DMS79 treated with DMSO at 0.1 percent for 48 hours (cell line): Measurements from ENCODE around the gene FOXP1.

ENCODE experiments used
- DNase-seq: peaks from one replicate; lab custom pipeline; 2025; lab: John Stamatoyannopoulos, UW

Gene FOXP1

GRCh38 chr3:71072287-71072686 lies 511.2 kb downstream of the FOXP1 start:
- no peak for DNase-seq

DNA sequence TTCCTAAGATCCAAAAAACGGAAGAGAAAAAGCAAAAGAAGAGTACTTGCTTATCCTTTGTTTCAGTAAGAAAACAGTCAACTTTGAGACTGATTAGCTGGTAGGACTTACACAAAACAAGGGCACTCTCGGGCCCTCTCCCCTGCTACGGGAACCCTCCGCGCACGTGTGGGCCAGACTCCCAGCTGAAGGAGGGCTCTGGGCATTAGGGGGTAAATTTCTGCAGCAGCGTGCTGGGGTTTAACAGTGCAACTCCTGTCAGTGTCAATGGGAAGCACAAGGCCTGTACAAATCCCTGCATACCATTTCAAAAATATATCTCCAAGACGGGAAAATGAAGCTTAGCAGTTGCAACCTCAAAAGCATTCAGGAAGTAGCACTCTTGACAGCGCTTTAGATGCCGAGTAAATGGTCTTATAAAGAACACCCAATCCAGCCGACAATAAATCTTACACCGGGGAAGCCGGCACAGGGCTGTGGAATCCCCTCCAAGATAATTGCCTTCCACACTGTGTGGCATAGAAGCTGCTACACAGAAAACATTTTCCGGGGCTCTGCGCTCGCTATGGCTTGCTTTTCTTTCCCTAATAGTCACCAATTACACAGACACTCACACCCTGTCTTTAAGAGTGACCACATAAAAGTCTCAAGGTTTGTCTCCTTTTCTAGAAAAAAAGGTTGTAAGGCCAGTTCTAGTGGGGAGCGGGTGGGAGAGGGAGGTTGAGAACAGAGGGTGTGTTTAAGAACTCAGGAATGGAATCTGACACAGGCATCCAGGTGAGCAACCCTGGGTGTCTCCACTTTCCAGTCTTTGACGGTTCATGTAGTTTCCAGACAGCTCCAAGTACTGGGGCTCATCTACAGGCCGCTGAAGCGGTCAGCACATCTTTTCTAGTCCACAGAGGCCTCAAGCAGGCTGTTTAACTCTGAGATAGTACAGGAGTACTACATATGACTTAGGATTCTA lies 512.7 kb downstream of the FOXP1 start:
- no peak for DNase-seq

GRCh38 chr3:71069797-71070196 lies 513.7 kb downstream of the FOXP1 start:
- no peak for DNase-seq

DNA sequence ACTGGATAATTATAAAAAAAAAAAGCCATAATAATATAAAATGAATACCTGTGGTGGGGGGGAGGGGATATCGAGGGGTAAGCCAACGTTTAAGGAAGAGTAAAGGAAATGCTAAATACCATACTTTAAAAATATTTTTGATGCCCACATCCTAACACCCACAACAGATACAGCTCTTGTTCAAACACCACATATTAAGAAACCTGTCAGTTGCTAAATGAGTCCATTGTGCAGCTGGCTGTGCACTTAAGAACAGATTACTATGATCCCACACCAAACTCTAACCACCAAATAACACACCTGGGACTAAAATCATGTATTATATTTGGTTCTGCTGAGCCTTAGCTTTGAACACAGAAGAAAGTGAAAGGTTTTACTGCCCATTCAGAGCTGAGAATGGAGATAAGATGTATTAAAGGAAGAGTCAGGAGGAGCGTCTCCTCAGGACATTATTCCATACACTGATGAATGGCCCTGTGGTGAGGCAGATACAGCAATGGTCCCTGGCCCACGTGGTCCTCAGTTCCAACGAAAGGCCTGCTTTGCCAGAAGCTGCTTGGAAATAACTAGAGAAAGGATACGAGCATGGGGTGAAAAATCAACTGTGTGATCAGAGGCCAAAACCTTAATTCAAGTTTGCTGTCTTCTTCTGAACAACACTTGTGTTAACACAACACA lies 515.4 kb downstream of the FOXP1 start:
- DNase-seq, result no peak

DNA sequence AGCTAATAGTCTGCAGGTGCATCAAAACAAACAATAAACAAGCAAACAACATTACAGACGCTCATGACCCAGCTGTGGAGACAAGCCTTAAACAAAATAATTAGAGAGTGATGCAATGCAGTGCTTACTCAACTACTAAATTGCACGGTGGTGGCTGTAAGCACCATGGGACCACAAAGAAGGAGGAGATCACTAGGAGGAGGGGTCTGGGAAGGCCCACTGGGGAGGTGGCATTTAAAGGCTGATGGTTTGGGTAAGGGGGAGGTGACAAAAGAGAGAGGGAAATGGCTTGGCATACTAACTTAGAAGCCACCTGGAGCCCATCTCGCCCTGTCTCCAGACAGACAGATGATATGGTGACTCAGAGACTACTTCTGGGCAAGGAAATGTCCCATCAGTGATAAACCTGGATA lies 516.7 kb downstream of the FOXP1 start:
- no peak for DNase-seq

GRCh38 chr3:71066356-71066755 lies 517.2 kb downstream of the FOXP1 start:
- DNase-seq, result no peak

GRCh38 chr3:71065764-71066013 lies 517.8 kb downstream of the FOXP1 start:
- DNase-seq, result no peak

DNA sequence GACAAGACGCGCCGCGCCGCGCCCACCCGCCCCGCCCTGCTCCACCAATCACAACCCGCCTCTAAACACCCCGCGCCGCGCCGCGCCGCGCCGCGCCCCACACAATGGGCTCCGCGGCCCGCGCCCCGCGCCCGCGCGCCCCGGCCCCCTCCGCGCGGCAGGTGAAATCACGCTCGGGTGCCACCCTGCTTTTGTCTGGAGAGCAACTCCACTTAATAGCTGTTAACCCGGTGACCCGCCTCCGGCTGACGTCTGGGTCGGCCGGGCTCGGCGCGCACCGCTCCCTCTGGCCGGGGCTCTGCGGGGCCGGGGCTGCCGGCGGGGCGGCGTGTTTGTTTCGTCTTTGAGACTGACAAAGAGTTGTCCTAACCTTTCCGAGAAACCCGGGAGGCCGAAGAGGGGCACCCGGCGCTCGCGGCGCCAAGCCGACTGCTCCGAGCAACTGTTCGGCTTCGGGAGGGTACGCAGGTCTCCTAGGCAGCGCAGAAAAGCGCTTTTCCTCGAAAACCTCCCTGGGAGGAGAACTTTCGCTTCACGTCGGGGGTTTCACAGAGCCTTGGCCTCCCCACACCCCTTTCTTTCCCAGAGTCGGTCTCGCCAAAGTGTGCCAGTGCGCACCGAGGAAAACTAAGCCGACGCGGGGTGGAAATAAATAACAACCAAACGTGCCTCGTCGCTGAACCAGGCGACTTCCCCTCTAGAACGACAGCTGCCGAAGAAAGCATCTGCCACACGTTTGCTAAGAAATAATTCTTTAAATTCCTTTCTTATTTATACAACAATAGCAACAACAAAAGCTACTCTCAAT lies 518.4 kb downstream of the FOXP1 start:
- peak; percentile 9 for DNase-seq

- peak; percentile 8 for DNase-seq
Observed at GRCh38 chr3:71064291-71064955, 519.1 kb downstream of the FOXP1 start.

DNA sequence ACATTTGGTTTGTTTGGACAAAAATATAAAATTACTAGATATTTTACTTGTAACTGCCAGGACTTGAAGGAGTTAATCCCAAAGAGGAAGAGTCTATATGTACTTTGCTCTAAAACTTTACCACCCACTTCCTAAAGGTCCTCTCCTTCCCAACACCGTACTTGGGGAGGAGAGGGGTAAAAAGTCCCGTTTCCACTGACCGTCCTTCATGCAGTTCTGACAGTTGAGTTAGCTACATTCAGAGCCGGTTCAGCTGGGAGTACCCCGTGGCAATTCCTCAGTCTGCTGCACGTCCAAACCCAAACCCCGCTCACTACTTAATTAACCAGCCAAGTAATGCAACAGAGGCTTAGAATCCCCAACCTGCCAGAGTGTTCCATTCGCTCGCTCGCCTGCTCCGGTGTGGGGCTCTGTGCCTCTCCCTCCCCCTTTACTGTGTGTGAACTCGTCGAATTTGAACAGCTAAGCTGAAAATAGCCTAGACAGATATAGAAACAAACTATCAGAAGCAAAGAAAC lies 519.7 kb downstream of the FOXP1 start:
- no peak for DNase-seq

- DNase-seq, result no peak
Observed at GRCh38 chr3:71062952-71063772, 520.4 kb downstream of the FOXP1 start.

DNA sequence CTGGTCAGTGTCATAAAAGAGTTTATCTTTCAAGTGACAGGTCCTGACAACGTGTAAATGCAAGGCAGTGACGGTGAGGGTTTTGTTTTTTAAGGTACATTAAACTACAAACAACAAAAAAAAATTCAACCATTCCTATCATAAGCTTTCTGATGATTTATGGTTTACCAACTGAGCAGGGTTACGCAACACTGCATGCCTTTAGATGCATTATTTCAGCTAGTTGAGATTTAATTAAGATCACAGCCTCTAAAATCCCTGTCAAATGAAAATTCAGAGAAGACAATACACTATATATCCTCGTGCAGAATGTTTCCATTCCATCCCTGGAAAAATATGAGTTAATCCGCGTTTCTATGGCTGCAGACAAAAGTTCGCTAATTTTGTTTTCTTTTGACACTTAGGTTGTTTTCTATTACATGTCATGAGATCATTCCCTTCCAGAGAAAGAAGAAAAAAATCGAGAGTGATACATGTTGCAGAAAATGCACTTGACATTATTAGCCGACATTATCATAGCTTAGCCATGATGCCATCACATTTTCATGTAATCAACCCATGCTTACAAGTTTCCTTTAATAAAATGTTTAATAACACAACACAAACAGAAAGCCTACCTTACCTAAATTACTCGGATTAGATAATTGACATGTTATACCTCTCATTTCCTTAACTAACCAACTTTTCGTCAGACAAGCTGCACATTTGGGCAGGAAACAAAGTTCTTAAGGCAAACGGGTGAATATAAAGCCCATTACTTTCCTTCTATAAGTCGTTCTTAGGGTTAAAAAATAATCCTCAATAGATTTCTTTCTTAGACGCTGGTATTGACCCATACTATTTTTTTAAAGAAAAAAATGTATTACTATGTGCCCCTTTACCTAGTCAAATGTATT lies 521.2 kb downstream of the FOXP1 start:
- no peak for DNase-seq

DNA sequence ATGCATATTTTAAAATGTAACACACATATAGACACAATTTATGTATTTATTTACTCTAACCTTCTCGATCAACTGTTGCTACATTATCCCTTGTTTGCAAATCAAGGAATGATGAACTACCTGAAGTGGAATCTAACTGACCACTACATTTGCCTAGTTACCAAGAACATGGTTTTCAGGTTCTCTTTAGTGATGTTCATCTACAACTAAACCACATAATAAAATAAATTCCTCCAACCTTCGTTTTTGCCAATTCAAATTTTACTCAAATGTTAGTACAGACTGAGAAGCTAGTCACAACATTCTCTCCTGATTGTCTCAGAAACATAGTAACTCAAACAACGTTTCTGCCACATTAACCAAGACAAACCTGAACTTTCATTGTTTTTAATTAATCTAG lies 521.9 kb downstream of the FOXP1 start:
- no peak for DNase-seq

DNA sequence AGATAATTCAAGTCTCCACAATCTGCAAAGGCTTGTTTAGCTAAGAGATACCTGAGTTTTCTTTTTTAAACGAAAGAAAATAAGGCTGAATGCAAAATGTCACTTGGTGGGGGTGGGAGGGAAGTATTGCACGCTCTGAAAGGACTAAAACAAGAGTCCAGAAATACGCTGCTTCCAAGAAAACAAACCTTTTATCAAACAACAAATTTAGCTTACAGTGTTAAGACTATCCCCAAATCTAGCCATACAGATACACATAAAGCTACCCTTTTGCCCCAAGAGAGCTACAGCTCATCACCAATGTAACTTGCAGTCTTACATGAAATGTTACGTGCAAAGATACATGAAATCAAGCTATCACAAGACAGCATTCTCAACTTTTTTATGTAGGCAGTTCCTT lies 522.5 kb downstream of the FOXP1 start:
- DNase-seq, result no peak

- DNase-seq, result no peak
Observed at GRCh38 chr3:71060536-71060935, 523.0 kb downstream of the FOXP1 start.

DNA sequence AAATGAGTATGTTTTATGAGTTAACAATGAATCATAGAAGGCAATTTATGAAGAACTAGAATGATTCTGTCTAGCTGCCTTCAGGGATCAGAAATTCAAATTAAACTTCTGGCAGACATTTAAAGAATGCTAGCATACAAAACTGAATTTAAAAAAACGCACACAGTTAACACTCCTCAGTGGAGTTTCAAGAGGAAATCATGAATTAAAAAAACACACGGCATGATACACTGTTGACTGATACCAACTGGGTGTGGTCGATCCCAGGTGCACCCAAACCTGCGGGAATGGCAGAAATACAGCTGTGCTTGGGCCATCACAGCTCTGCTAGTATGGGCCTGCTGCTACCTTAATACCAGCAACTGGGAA lies 526.0 kb downstream of the FOXP1 start:
- no peak for DNase-seq

DNA sequence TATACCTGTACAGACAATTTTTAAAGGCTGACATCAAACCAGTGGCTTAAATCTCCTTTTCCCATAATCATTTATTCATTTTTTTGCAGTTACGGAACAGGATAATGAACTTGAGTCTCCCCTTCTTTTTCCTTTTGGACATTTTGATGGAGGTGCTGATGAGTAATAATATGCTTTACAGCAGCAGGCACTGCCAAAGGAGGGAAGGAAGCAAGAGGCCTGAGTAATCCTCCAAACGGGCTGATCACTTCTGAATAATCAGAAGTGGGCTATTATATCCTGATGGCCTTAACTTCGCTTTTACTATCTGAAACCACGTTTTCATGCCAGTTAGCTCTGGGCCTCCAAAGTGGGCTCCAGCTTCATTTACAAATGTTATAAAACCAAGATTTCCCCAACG lies 527.2 kb downstream of the FOXP1 start:
- no peak for DNase-seq

- DNase-seq, result no peak
Observed at GRCh38 chr3:71055257-71056001, 528.1 kb downstream of the FOXP1 start.

DNA sequence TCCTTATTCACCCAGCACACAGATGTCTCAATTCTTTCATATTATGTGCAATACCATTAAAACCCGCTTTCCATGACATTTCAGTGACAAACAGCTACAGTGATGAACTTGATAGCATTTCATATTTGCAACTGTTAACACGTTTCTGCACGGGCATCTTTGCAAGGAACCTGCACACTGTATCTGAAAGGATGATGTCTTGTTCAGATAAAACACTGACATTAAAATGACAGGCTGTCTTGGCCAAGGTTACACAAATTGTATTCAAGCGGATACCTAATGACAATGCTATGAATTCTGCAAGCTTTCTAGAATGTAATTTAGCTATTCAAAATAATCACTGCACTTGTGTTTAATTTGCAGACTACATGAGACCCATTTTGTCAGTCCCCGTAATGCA lies 529.2 kb downstream of the FOXP1 start:
- no peak for DNase-seq
